Left hindlimb (tissue), 1 donor: Measurements from ENCODE around the gene CADPS.

ENCODE experiments used
- DNase-seq: peaks from one replicate; pipeline ENCODE4 v3.0.0-alpha.2; 2018

CADPS gene

GRCh38 chr3:62481962-62482361, 393.3 kb downstream of the CADPS start:
- DNase-seq: no peak

DNA sequence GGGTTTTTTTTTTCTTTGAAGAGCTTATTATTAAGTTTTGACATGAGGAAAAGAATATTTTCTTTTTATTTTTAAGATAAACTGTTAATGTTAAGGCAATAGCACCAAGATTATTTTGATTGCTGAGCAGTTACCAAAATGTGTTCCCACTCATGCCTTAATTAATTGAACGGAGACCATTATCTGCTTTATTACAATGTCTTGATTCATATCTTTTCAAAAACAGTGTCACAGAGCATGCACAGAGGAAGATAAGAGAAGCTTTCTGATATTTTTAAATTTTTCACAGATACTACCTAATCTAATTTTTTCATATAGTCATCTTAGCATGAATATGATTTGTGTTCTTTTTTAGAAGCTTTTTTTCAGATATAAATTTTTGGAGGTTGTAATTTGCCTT, 395.2 kb downstream of the CADPS start:
- no peak for DNase-seq

DNA sequence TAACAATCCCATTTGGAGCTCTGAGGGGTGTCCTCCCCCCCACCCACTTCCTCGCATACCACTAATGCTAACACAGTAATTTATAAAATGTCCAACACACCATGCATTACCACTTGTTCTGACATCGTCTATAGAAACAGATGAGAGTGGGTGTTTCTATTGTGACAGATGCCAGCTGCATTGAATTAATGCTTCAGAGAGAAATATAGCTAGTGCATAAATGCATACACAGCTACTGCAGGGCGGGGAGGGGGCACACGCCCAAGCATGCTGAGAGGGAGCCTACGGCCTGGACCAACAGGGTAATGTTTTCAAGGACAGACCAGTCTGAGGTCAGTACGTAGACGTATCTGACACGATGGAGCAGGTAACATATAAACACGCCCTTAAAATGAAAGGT, 395.9 kb downstream of the CADPS start:
- DNase-seq: no peak

DNA sequence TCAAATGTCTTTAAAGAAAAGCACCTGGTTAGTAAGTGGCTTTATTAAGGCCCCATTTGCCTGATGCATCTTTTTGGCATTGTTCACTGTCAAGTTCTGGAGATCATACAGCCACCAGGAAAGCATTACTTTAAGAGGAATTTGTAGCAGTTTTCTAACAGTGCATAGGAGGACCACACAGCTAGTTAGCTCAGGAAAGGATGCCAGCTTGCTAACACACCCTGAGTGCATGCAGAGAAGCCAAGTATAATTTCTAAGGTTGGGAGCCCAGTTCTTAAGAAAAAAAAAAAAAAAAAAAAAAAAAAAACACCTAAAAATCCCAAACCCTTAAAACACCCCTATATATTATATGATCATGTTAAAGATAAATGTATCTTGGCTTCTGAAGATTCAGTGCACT, 399.9 kb downstream of the CADPS start:
- DNase-seq: no peak

DNA sequence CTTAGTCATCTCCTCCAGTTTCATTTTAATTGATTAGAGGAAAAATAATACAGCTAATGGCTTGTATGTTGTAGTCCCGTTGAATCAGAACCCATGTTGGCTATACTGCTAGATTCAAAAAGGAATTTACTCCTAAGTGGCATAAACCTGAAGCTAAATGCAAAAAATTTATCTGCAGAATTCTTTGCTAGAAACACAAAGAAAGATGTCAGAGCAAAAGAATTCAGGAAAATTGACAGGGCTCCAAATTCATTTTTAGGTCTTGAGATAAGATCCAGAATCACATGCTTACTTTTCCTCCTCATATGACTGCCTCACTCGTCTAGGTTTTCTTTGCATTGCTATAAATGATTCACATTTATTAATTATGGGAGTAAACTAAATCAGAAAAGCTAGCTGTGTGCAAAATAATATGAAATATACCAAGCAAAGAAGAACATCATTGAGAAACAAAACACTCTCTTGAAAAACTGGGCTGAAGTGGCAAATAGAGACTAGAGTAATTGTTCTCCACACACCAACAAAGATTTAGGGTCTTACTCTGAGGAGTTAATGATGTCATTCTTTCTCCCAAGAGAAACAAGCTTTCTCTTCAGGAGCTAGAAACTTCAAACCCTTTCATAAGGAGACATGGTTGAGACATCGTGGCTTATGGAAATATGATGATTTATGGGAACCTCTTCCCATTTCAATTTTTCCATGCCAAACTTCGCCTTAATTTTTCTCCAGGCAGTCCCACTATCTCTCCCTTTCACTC, 407.1 kb downstream of the CADPS start:
- DNase-seq: no peak

GRCh38 chr3:62462788-62463187, 412.4 kb downstream of the CADPS start:
- no peak for DNase-seq

DNA sequence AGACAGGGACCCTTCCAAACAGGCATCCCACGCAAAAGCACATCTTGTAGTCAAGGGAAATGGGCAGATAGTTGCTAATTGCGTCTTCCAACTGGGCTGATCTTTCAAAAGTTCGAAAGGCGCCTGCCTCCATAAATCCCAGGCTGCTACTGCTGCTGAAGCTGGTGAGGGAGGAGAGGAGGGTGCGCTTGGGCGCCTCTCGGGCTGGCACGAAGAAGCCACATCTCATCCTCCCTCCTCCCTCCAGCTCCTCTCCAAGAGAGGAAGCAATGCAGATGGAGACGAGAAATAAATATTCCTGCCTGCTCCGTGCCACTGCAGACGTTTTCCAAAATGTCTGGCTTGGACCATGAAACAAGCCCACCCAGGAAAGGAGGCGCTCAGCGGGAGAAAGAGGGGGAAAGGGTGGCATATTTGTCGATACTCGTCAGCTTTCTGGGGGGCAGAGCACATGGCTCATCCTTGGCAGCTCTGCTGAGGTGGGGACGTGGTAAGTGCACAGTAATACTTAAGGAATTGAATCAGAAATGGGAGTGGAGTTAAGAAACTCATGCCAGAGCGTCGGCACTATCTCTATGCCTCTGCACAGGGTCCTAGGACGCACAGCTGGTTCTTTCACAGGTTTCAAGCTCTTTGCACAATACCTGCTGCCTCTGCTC, 413.0 kb downstream of the CADPS start:
- no peak for DNase-seq

DNA sequence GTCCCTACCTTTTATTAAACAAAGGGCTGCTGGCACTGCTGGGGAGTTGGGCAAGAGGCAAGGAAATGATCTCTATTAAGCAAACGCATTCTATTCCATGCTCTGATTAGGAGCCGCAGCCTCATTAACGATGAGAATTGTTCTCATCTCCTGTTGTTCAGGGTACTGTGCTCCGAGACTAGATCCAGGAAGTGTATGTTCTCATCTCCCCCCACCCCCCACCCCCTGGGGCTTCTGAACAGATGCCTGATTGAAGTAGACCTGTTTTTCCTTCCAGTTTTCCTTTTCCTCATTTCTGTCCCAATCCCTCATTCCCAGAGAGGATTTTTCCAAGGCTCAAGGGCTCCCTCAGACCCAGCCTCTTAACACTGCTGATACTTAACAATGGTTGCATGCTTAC, 420.3 kb downstream of the CADPS start:
- DNase-seq: no peak

- DNase-seq: no peak
Measured at GRCh38 chr3:62453448-62453847, 421.8 kb downstream of the CADPS start.

GRCh38 chr3:62451211-62451887, 423.9 kb downstream of the CADPS start:
- no peak for DNase-seq

- no peak for DNase-seq
Measured at GRCh38 chr3:62446337-62446940, 428.8 kb downstream of the CADPS start.

DNA sequence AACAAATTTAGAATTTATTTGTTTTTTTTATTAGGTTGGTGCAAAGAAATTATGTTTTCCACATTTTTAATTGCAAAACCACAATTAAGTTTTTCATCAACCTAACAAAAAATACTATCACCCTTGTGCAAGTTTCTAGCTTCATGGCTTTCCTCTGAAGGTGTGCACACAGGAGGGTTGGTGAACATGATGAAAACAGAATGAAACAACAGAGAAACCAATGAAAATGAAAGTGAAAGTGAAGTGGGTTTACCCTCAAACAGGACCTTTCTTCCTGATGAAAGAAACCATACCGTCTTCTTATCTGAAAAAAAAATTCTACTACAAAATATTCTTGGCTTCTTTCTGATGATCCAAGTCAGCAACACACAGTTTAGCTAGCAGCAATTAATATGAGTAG, 429.9 kb downstream of the CADPS start:
- no peak for DNase-seq

DNA sequence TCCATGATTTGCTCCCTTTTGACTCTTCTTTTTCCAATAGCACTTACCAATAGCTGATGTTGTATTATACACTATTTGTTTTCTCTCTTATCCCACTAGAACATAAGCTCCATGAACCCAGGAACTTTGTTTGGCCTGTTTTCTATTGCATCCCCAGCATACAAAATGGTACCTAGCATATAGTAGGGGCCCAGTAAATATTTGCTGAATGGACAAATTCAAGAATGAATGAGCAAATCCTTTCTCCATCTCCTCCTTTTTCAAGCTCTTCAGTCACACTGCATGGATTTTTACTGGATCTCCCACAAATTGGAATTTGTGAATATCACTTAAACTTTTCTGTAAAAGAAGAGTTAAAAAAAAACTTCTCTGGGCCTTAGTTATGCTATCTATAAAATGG, 435.2 kb downstream of the CADPS start:
- DNase-seq: no peak

DNA sequence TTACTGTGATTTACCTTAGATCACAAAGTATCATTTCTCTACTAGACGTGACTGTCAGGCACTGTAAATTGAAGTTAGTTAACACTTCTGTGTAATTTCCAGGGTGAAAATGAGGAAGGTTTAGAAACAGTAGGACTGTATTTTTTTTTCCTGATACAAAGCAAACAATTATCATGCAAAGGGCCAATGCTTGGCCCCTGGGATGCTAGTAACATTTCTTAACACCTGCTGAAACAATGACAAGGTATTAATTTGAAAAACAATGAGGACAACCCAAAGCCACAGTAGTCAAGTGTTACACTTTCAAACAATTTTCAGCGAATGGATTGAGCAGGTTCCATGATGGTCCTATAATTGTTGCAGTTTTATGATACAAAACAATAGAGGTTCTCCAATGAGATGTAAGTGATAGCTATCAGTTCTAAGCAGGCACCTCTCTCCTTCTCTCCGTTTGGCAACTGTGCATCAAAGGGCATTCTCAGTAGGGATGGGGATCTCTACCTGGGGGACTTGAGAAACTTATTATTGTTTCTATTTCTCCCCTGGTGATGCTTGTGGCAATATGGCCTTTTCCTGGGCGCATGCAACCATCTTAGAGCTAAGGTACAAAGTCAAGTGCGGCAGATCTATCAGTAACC, 435.9 kb downstream of the CADPS start:
- no peak for DNase-seq

DNA sequence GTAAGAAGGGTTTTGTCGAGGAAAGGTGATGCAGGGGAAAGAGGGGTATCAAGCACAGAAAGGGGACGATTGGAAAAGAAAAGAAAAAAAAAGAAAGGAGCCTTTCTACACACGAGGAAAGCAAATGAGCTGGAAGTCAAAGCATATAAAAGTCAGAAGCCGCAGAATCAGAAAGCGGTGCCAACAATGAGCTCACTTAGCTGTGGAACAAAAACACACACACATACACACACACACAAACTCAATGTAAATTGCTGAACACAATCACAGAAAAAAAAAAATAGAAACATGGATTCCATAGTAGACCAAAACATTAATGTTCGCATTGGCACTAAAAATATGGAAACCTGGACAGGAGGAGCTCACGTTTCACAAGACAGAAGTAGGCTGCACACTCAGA, 438.4 kb downstream of the CADPS start:
- DNase-seq: no peak

DNA sequence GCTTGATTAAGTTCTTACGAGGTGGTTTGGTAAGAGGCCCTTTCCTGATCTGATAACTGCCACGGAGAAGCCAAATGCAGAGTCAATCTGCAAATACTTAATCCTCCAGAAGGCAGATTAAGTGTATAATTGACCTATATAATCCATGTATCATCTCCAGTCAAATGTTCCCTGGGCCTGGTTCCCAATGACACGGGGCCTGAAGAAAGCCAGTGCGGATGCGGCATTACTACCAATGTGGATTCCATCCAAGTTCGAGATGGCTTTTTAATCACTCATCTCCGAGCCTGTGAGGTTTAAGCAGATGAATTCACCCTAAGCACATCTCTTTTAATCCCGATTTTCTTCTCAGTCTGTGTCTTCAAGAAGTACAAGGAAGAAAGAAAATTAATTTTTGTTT, 441.8 kb downstream of the CADPS start:
- DNase-seq: no peak

GRCh38 chr3:62421207-62421606, 454.0 kb downstream of the CADPS start:
- DNase-seq: no peak

DNA sequence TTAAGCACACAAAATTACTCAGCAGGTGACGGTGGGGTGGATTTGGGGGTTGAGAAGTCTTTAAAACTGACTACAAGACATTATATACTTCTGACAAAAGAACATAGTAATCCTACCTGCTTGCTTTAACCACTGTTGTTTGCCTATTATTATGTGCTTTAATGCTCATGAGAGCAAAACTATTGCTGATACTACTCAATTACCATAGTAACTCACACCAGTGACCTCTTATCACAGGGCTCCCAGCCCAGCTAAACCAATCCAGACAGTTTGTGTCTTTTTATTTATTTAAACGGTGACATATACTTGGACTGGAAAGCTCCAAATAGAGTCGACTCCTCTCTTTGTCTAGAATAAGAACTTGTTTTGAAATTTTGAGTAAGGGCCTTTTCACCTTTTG, 459.1 kb downstream of the CADPS start:
- no peak for DNase-seq

GRCh38 chr3:62415312-62415801, 459.9 kb downstream of the CADPS start:
- DNase-seq: no peak

GRCh38 chr3:62414786-62415185, 460.4 kb downstream of the CADPS start:
- DNase-seq: no peak

DNA sequence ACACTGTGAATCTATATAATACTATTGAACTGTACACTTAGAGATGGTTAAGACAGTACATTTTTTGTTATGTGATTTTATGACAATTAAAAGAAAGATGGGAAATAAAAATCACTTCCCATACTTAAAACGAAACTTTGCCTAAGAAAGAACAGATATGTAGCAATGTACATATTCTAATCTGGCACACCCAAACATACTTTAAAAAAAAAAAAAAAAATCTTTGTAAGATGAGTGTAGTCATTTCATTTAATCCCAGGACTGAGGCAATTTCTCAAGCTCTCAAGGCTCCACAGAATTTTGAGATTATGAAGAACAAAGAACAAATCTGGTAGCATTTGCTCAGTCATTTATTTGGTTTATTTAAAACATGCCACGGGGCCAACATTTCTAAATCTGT, 461.5 kb downstream of the CADPS start:
- no peak for DNase-seq

GRCh38 chr3:62406945-62407344, 468.3 kb downstream of the CADPS start:
- no peak for DNase-seq

GRCh38 chr3:62405566-62405965, 469.6 kb downstream of the CADPS start:
- DNase-seq: no peak
